Measurements from ENCODE around the gene MKNK1.

DNA sequence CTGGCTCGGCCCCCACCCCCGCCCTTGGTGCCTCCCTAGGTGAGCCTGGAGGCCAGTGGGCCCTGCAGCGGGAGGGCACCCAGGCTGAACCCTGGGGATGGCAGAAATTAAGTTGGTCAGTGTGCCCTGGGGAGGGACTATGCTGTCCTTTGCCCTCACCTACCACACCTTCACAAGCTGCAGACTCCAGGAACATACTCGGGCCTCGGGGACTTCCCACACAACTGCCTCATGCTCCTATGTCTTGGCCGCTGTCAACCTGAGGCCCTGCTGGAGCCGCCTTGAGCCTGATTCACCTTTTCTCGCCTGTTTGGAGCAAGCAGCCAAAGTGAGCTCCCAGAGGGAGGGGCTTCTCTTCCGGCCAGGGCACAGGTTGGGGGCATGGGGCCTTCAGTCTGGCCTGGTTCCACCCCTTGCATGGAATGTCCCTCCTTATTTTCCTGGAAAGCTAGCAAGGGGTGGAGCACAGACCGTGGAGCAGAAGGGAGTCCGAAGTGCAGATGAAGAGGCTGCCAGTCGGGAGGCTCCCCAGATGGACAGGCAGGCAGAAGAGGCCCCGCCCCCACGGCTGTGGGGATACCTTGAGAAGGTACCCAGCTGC lies 77.3 kb downstream of the MKNK1 start:
- TF ChIP-seq, protein P1, sequence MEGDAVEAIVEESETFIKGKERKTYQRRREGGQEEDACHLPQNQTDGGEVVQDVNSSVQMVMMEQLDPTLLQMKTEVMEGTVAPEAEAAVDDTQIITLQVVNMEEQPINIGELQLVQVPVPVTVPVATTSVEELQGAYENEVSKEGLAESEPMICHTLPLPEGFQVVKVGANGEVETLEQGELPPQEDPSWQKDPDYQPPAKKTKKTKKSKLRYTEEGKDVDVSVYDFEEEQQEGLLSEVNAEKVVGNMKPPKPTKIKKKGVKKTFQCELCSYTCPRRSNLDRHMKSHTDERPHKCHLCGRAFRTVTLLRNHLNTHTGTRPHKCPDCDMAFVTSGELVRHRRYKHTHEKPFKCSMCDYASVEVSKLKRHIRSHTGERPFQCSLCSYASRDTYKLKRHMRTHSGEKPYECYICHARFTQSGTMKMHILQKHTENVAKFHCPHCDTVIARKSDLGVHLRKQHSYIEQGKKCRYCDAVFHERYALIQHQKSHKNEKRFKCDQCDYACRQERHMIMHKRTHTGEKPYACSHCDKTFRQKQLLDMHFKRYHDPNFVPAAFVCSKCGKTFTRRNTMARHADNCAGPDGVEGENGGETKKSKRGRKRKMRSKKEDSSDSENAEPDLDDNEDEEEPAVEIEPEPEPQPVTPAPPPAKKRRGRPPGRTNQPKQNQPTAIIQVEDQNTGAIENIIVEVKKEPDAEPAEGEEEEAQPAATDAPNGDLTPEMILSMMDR (IDR thresholded peaks at IDR 0.05; ENCODE audit: insufficient read depth, low read length, poor library complexity, severe bottlenecking): no peak
- TF ChIP-seq EZH2phosphoT487 (conservative IDR thresholded peaks at IDR 0.05; ENCODE audit: low read length): no peak
